CD4-positive, alpha-beta T cell treated with Interleukin-6 at 100 ng/mL for 8 hours (primary cell): ENCODE results near the gene ABCG4.
"Not testable (repeated sequence)": the region's sequence is repeated elsewhere in the genome, so short reads cannot be mapped to it uniquely, and the experiment has no call there.

Experiments used
- DNase-seq: peaks from one replicate; pipeline ENCODE4 v3.0.0-alpha.2; 2020; ENCODE audit warnings: mixed read lengths, low spot score

The ABCG4 gene

DNA sequence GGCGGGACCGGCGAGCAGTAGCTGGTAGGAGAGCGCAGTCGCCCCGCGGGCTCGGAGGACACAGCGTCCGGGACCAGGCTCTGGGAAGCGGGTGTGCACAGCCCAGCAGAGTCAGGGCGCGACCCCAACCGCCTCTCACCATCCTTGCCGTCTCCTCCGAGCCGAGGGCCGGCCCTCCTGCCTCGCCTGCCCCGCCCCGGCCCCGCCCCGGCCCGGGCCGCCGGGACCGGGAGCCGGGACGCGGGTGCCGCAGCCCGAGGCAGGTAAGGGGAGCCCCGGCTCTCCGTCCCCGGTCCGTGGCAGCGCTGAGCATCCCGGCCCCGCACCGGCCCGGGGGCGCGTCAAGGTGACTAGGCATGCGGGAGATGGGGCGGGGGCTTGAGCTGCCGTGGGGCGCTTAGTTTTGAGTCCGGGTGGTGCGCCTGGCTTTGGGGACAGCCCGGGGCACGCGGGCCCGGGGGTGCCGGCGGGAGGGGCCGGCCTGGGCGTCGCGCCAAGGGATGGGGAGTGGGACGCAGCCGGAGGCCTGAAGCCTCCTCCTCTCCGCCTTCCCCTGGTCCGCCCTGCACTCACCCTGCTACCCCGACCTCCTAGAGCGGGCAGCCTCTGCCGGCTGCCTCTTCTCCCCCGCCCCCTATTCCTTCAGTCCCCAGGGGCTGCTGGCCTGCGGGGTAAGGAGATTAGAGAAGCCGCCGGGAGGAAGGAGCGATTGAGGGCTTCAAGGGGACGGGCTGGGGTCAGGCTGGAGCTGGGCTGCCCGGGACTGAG lies at the start of gene ABCG4:
Gene ABCG4, plus strand, starts transcription at position 35 of the 768 bp plus-strand sequence. CDS start 914 bp downstream, outside the sequence.
- no peak for DNase-seq

DNA sequence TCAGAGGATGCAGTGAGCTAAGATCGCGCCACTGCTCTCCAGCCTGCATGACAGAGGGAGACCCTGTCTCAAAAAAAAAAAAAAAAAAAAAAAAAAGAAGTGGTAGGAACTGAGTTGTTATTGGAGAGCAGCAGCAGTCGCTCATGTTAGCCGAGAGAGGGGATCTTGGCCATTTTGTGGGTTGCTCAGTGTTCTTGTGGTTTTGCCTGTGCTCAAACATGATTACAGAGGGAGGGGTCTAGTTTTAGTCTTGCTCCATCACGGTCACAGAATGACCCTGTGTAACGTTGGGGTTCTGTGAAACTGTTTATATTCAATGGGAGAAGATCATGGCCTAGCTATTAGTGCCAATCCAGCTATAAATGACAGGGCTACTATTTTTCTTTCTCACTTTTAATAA lies 49.1 kb upstream of the ABCG4 start:
- no peak for DNase-seq

DNA sequence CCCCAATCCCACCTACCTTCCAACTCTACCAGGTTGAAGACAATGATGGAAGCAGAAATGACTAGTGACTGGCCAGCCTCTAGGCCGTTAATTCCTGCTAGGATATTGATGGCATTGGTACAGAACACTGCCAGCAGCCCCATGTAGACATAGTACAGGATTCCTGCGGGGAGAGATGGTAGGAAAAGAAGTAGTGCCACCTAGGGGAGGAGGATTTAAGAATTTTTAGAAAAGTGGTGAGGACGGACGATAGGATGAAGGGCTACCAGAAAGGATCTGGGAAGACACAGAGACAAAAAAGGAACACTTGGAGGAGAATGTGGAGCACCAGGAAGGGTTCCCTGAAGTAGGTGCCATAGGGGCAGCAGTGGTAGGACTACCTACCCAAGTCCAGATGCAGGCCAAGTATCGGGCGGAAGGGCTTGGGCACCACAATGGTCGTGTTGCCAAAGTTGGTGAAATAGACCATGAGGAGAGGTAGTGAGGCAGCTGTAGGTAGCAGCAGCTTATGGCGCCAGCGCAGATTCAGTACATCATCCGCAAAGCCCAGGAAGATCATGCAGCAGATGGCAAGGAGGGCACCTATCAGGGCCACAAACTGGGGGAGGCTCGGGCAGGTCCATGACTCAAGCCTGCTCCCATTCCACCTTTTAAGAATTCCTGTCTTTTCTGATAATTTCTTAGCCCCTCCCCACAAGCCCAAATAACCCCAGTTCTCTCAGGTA lies 48.4 kb upstream of the ABCG4 start:
- DNase-seq, result no peak

DNA sequence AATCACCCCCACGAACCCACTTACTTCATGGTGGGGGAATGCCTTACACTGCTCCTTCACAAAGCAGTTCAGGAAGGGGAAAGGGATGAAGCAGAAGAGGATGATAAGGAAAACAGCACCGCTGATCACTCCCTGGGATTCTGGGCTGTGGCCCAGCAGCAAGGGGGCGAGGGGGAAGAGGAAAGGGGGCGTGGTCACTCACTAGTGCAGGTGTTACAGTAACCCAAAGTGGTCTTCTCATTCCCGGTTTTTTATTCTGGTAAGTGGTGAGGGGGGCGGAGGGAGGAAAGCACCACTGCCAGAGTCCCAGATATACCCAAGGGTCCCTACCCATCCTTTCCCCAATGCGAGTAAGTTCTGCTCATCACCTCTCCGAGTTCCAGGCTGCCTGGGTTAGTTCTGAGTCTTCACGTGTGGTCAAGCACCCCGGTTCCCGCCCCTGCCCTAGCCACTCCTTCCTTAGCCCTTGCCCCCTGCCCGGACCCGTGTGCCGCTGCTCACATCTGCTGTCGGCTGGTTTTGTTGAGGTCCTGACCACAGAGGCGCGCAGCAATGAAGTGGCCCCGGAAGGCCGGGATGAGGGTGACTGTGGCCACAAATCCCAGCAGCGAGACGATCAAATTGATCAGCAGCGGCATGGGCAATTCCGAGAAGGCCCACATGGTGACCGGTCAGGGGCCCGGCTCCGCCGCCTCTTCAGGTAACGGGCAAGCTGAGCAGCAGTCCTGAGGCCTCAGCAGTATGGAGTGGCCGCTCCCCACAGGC lies 47.7 kb upstream of the ABCG4 start:
- DNase-seq, result no peak

DNA sequence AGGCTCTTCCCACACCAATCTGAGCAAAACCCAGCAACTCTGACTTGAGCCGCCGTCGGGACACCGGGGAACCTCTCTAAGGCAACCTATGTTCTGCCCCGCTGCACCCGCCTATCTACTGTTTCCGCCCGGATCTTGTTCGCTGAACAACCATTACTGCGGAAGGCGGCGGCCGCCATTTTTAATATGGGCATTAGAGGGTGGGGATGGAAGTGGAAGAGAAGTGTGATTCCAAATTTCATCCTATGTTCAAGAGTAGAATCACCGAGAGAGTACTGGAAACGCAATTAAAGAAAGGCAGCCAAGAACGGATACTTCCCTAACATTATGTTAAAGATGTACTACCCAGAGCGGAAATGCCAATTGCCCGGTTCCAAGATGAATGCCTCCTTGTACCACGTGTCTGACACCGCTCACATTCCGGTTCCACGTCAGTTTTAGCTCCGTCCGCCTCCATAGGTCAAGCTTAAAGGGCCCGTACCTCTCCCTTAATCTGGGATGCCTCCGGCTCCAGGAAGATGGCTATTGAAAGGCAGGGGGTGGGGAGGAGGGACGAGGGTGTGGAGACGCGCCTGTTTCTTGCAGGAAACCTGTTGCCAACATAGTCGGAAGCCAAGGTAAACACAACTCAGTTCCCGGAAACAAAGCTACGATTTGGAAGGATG lies 47.0 kb upstream of the ABCG4 start, which contains the start of gene DPAGT1:
Gene DPAGT1, minus strand, starts transcription at position 95 of the 665 bp plus-strand sequence. CDS start 198 bp downstream, outside the sequence.
- peak; percentile 82 for DNase-seq

DNA sequence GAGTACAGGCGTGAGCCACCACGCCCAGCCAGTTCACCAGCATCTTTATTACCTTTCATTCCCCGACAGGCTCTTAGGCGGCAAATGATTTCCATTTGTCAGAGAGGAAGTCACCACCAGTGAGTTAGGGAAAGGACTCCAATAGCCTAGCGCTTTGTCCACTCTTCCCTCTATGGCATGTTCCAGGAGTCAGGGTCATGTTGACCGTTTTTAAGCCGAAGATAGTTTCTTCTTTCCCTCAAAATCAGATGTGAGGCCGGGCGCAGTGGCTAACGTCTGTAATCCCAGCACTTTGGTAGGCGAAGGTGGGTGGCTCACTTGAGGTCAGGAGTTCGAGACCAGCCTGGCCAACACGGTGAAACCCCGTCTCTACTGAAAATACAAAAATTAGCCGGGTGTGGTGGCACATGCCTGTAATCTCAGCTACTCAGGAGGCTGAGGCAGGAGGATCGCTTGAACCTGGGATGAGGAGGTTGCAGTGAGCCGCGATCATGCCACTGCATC lies 45.6 kb upstream of the ABCG4 start:
- DNase-seq, result not testable (repeated sequence)

DNA sequence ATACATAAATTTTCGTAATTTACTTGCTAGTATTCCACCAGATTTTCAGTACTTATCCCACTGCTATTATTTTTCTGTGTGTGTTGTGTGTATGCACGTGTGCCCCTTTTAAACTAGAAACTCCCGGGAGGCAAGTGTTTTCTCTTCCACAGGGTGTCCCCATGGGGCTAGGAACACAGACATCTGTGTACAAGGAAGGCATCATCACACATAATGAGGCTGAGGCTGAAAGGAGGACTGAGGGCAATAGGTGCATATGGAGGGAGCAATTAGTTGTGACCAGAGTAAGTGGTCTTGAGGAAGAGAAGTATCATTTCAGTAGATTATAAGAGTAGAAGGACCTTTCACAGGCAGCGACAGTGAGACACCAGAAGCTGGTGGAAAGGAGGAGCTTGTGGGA lies 45.1 kb upstream of the ABCG4 start:
- DNase-seq, result no peak

DNA sequence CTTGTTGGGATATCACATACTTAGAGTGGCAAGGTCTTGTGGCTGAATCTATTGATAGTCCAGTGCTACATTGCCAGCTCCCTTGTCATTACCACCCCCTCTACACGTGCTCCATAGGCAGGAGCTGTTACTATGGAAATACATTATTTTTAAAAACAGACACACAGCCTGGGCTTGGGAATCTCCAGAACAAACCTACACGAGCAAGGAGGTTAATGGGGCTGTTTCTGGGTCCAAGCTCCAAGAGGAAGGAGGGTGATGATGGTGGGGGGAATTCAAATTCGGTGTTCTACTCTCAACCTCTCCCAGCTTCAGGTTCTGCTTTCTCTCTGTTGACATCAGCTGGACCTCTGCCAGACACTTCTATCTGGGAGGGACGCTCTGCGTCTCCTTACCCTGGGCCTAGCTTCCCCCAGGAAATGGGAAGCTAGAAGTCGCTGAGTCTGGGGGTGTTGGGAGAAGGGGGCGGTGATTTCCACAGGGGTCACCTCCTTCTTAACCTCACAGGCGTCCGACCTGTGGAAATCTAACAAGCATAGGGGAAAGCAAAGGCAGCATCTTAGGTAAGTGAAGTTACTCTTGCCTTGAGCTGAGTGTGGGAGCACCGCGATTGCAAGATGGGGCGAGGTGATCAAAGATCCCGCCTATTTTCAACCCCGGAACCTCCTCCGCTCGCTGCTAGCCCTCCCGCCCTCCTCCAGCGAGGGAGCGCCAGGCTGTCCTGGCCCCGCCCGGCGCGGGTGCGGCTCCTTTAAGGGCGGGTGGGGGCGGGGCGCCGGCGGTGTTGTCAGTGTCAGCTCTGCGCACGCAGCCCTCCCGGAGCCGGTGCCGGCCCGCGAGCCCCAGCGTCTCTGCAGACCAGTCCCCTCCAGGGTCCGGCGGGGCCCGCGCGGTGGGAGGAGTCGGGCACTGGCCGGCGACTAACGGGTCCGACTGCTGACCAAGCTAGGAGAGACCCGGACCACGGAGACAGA lies 42.0 kb upstream of the ABCG4 start, which contains the start of gene C2CD2L:
Gene C2CD2L, plus strand, starts transcription at position 781 of the 974 bp plus-strand sequence. CDS start 398 bp downstream, outside the sequence.
- peak; percentile 92 for DNase-seq

DNA sequence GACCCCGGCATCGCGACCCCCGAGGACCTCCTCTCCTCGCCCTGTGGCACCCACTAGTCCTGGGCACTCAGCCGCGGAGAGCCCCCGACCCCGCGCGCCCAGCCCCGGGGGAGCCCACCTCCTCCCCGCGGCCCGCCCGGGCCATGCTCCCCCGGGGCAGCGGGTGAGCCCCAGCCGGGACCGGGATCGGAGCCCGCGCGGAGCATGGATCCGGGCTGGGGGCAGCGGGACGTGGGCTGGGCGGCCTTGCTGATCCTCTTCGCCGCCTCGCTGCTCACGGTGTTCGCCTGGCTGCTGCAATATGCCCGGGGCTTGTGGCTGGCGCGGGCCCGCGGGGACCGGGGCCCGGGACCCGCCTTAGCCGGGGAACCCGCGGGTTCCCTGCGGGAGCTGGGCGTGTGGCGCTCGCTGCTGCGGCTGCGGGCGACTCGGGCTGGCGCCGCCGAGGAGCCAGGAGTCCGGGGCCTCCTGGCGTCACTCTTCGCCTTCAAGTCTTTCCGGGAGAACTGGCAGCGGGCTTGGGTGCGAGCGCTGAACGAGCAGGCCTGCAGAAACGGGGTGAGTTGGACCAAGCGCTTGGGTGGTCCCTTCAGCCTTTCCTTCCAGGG lies 41.2 kb upstream of the ABCG4 start:
- no peak for DNase-seq

DNA sequence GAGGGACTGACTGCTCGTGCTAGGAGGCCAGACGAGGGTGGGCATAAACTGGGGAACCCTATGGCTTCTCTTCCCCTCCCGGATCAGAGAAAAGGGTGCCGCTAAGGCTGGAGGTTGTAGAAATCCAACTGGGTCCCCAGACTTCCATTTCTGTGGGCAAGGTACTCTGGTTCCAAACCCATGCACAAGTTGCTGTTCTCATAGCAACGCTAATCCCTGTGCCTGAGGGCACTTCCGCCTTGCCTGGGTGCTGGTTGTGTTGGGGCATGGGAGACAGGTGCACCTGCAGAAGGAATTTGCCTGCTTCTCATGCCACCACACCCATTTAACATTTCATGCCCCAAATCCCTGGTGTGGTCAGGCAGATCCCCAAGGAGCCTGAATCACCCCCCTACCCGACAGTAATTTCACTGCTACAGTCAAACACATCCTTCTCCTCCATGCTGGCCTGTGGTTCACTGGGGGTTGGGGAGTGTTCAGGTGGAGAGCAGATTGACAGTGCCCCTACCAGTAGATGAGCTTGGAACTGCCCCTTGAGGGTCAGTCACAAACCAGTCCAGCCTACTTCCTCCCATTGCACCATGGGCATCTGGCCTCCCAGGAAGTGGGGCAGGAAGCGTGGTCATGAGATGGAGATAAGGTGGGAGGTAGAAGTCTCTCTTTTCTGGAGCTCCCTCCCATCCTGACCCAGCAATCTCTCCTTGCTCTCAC lies 40.6 kb upstream of the ABCG4 start:
- peak; percentile 45 for DNase-seq

DNA sequence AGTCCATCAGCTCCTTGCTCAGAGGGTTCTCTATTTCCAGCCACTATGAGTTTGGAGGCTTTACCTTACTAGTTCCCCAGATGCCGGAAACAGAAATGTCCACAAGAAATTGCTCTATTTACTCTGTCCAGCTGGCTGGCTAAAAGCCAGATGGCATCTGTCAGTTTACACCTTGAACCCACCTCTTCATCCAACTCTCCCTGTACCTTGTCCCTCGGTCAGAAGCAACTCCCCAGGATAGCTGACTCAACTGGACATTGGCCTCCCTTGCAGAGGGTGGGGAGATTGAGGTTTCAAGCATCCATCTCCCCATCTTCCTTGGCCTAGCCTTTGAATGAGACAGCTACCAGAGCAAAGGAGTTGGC lies 40.0 kb upstream of the ABCG4 start:
- no peak for DNase-seq

DNA sequence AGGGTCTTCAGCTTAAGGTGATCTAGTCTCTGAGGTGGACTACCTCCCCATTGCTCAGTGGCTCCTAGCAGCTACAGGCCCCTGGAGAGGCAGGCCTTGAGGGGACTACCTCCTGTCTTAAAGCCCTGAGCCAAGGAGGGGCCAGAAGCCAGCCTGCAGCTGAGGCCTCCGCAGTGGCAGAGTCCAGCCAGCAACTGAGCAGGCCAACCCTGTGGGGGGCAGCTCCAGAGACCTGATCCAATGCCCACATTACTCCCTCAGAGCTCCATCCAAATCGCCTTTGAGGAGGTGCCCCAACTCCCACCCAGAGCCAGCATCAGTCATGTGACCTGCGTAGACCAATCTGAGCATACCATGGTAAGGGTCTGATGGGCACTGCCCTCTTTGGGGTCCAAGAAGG lies 39.0 kb upstream of the ABCG4 start:
- DNase-seq, result no peak

DNA sequence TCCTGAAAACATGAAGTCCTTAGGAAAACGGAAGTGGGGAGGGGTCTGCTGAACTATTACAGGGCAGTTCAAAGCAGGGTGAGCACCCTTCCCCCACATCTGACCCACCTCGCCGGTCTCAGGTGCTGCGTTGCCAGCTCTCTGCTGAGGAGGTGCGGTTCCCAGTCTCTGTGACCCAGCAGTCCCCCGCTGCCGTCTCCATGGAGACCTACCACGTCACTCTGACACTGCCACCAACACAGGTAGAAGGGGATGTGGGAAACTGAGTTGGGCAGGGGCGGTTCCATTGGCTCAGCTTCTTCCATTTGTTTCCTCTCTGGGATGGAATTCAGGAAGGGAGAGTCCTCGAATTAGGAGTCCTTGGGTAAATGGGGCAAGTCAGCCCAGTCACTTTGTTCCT lies 38.4 kb upstream of the ABCG4 start:
- DNase-seq, result no peak

DNA sequence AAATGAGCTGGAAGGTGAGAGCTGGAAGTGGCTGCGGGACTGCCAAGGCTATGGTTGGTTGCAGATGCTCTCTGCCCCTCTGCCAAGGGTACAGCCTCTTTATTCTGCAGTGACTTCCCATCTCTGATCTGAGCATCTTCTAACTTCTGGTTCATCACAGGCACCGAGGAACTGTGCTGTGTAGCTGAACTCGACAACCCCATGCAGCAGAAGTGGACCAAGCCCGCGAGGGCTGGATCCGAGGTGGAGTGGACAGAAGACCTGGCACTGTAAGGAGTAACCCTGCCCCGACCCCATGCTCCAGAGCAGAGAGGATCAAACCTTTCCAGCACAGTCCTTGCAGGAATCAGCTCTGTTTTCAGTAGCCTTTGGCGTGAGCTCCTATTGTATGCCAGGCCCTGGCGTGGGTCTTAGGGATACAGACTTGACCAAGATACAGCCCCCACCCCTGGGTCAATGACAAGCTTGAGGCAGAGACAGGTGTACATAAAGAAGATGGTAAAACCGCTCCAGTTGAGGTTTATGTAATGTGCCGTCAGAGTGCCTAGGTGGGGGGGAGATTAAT lies 37.4 kb upstream of the ABCG4 start:
- DNase-seq, result no peak

DNA sequence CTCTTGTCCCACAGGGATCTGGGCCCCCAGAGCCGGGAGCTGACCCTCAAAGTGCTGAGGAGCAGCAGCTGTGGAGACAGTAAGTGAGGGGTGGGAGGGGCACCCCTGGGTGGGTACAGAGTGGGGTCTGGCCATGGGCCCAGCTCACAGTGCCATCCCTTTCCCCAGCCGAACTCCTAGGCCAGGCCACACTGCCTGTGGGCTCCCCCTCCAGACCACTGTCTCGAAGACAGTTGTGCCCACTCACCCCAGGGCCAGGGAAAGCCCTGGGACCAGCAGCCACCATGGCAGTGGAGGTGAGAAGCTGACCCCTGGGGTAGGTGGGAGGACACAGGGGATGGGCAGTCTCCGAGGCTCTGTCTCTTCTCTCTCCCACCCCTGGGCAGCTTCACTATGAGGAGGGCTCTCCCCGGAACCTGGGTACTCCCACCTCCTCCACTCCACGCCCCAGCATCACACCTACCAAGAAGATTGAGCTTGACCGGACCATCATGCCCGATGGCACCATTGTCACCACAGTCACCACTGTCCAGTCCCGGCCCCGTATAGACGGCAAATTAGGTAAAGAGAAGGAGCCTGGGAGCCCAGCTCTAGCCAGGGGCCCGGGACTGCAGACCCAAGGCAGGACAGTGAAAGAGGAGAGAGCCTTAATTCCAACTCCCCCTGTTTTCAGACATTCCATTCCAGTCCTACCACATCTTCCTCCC lies 36.4 kb upstream of the ABCG4 start:
- DNase-seq, result no peak

DNA sequence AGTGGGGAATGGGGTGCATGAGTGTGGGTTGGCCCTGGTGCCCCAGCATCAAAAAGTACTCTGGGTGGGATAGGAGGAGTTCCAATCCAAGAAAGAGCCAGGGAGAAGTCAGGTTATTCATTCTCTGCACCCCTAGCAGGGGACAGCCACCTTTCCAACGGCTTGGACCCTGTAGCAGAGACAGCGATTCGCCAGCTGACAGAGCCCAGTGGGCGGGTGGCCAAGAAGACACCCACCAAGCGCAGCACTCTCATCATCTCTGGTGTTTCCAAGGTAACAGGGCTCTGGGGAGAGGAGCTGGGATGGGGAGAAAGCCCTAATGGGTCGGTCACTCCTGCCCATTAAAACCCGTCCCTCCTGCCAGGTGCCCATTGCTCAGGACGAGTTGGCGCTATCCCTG lies 35.1 kb upstream of the ABCG4 start:
- DNase-seq, result no peak

DNA sequence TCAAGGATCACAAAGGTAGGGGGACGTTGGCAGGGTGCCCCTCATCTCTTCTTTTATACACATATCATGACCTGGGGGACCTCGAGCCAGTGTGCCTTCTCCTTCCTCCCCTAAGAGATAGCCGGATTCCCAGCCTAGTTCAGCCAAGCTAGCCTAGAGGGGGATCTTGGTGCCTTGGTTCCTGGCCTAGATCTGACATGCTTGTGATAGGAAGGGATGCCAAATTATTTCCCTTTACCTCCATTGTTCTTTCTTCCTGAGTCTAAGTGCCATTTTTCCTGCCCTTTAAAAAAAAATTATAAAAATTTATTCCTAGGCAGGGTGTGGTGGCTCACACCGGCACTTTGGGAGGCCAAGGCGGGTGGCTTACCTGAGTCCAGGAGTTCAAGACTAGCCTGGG lies 34.5 kb upstream of the ABCG4 start:
- DNase-seq, result no peak

DNA sequence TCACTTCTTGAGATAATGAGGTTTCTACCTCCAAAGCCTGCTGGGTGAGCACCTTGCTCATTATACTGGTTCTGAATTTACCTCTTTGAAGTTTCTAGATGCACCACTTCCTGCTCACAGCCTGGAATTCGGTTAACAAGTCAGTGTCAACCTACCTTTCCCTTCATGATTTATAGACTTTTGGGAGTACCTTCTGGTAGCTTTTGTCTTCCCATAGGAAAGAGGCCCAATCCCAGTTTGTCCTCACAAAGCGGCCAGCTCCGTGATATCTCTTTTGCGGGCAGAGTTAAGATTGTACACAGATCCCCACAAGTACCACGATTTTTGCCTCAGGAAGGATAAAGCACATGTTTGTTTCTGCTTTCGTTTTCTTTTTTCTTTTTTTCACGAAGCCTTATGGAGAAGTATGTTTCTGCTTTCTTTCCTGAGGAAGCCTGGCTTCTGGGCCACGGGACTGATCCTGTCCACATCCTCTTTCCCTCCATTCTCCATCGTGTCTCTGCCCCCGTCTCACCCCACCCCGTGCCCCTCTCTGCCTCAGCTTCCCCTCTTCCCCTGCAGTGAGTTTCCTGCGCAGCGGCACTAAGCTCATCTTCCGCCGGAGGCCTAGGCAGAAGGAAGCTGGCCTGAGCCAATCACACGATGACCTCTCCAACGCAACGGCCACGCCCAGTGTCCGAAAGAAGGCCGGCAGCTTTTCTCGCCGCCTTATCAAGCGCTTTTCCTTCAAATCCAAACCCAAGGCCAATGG lies 33.2 kb upstream of the ABCG4 start:
- peak; percentile 55 for DNase-seq
